GM12865 (cell line): Measurements from ENCODE around the gene INTS15.

Experiments used
- DNase-seq: peaks from one replicate; pipeline ENCODE4 v3.0.0; 2010; ENCODE audit warnings: low read depth
- H3K4me3 ChIP-seq: 2 replicates; pipeline ENCODE4 v1.5.1; 2011; ENCODE audit warnings: mild to moderate bottlenecking, low read depth, low read length, control low read depth
- TF ChIP-seq, protein P1 (sequence below): IDR thresholded peaks from 2 replicates; pipeline ENCODE4 v1.5.1; 2011; ENCODE audit warnings: low read length, control low read depth, low read depth, inconsistent platforms; ENCODE audit not compliant: insufficient read depth; ENCODE audit errors: missing control alignments

Gene INTS15

DNA sequence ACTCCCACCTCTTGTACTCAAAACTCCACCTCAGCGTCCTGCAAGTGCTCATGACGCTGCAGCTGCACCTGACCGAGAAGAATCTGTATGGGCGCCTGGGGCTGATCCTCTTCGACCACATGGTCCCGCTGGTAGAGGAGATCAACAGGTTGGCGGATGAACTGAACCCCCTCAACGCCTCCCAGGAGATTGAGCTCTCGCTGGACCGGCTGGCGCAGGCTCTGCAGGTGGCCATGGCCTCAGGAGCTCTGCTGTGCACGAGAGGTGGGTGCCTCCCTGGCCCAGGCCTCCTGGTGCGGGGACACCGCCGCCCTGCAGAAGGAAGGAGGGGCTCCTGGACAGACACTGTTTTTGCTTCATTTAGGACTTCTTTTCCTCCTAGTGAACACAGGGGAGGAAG, 10.3 kb downstream of the INTS15 start:
- TF ChIP-seq, protein P1, sequence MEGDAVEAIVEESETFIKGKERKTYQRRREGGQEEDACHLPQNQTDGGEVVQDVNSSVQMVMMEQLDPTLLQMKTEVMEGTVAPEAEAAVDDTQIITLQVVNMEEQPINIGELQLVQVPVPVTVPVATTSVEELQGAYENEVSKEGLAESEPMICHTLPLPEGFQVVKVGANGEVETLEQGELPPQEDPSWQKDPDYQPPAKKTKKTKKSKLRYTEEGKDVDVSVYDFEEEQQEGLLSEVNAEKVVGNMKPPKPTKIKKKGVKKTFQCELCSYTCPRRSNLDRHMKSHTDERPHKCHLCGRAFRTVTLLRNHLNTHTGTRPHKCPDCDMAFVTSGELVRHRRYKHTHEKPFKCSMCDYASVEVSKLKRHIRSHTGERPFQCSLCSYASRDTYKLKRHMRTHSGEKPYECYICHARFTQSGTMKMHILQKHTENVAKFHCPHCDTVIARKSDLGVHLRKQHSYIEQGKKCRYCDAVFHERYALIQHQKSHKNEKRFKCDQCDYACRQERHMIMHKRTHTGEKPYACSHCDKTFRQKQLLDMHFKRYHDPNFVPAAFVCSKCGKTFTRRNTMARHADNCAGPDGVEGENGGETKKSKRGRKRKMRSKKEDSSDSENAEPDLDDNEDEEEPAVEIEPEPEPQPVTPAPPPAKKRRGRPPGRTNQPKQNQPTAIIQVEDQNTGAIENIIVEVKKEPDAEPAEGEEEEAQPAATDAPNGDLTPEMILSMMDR = no peak
- H3K4me3 ChIP-seq = no peak overlapping the region
- no peak for DNase-seq

DNA sequence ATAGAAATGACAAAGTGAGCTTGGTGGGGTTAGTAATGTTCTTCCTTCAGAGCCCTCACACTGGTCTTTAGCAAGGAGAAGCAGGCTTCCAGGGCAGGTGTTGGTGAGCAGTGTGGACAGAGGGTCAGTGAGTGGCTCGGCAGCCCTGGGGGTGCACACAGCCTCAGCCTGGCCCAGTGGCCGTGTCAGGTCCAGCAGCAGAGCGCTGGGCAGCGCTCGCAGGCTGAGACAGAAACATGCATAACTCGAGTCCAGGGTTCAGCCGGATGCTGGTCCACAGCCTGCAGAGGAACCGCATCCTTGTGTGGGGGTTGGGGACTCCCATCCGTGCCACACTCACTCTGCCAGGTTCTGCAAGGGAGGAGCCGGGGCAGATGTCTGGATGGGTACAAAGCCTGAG, 14.6 kb downstream of the INTS15 start:
- DNase-seq = no peak
- no peak overlapping the region for H3K4me3 ChIP-seq
- TF ChIP-seq, protein P1 = no peak

DNA sequence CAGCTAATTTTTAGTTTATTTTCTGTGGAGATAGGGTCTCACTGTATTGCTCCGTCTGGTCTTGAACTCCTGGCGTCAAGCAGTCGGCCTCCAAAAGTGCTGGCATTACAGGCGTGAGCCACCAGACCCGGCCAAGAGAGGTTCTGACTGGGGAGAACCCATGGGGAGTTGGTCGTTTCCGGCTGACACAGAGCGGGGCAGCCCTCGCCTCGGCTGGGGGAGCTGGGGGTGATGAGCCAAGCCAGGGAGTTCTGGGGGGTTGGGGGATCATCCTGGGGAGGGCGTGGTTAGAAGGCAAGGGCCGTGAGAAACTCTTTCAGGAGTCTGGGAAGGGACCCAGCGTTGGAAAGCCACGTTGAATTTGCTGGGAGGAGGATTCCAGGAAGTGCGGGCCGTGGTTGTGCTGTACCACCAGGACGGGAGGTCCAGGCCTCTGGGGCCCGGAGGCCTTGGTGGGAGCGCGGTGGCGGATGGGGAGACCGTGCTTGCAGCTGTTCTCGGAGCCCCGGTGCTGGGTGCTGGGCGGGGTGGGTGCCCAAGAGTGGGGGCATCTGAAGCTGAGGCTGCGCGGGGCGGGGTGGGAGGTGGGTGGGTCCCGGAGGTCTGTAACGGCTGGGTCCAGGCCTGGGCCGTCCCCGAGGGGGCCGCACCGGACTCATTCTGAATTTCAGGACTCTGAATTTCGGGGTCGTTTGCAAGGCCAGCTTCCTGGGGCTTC, 17.2 kb downstream of the INTS15 start:
- TF ChIP-seq, protein P1 = no peak
- no peak overlapping the region for H3K4me3 ChIP-seq
- no peak for DNase-seq

DNA sequence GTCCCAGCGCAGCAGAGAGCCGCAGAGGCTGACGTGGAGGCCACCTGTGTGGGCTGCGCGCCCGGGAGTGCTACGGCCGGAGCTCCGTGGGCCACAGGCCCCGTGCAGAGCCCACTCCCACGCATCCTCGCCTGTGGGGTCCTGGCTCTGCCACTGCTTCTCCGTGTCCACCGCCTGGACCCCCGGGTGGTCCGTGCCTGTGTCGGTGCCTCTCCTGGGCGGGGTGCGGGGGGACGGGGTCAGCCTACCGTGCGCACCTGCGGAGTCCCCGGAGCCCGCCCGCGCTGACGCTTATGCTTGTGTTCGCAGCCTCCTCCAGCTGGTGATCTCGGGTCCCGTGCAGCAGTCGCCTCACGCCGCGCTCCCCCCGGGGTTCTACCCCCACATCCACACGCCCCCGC, 17.8 kb downstream of the INTS15 start:
- DNase-seq = no peak
- H3K4me3 ChIP-seq = no peak overlapping the region
- TF ChIP-seq, protein P1 = no peak

DNA sequence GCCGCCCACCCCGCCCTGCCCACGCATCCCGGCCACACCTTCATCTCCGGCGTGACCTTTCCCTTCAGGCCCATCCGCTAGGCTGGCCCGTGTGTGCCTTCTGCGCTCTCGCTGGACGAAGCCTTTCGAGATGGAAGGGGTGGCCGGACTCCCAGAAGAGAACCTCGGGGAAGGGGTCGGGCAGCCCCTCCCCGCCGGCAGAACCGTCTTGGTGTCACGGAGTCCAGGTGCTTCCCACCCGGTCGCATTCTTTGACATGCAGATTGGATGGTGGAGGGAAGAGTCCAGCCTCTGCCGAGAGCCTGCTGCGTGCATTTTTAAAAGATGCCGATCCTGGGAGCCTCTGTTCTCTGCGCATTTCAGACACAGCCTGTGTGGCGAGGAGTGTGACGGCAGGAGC, 18.3 kb downstream of the INTS15 start:
- H3K4me3 ChIP-seq = no peak overlapping the region
- TF ChIP-seq, protein P1 = no peak
- no peak for DNase-seq

DNA sequence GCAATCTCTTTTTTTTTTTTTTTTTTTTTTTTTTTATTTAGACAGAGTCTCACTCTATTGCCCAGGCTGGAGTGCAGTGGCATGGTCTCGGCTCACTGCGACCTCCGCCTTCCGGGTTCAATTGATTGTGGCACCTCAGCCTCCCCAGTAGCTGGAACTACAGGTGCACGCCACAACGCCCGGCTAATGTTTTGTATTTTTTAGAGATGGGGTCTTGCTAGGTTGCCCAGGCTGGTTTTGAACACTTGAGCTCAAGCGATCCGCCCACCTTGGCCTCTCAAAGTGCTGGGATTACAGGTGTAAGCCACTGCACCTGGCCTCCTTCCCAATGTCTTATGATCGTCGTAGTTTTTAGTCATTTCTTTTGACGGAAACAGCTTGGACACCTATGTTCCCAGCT, 19.0 kb downstream of the INTS15 start:
- DNase-seq = no peak
- TF ChIP-seq, protein P1 = no peak
- no peak overlapping the region for H3K4me3 ChIP-seq

DNA sequence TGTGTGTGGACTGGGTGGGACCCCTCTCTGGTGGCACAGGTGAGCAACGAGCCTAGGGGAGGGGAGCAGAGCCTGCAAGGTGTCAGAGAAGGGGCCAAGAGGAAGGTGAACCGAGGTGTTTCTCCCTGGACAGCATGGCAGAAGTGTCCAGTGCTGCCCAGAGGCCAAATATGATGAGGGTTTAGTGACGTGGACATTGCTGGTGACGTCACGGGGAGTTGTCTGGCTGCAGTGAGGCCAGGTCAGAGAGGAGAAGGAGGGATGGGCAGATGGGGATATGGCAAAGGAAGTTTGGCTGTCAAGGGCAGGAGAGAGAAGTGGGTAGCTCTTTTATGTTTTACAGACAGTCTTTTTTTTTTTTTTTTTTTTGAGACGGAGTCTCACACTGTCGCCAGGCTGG, 23.0 kb downstream of the INTS15 start:
- no peak overlapping the region for H3K4me3 ChIP-seq

More for the DNA sequence above, 23.0 kb downstream of the INTS15 start:
- DNase-seq = no peak
- TF ChIP-seq, protein P1 = no peak
